ENCODE data around the gene PITPNC1.
"Not testable (repeated sequence)": the region's sequence is repeated elsewhere in the genome, so short reads cannot be mapped to it uniquely, and the experiment has no call there.

Gene PITPNC1

GRCh38 chr17:67707442-67707841, 330.4 kb downstream of the PITPNC1 start:
- DNase-seq, result no peak

- no peak for DNase-seq
Measured at GRCh38 chr17:67708378-67708777, 331.3 kb downstream of the PITPNC1 start.

GRCh38 chr17:67711916-67712315, 334.8 kb downstream of the PITPNC1 start:
- no peak for DNase-seq

GRCh38 chr17:67712375-67712774, 335.3 kb downstream of the PITPNC1 start:
- no peak for DNase-seq

GRCh38 chr17:67713169-67713568, 336.1 kb downstream of the PITPNC1 start:
- no peak for DNase-seq

GRCh38 chr17:67716405-67716798, 339.3 kb downstream of the PITPNC1 start:
- no peak for DNase-seq

- DNase-seq, result no peak
Measured at GRCh38 chr17:67717192-67717623, 340.1 kb downstream of the PITPNC1 start.

GRCh38 chr17:67717624-67718324, 340.7 kb downstream of the PITPNC1 start, which contains the start of gene NOL11:
Gene NOL11 (plus strand): TSS chr17:67717936. CDS start chr17:67717948, 12 bp downstream.
- peak; percentile 99 for DNase-seq

GRCh38 chr17:67718325-67718941, 341.4 kb downstream of the PITPNC1 start:
- DNase-seq, result peak; percentile 24 to 40

GRCh38 chr17:67725373-67725791, 348.3 kb downstream of the PITPNC1 start:
- no peak for DNase-seq

- DNase-seq, result no peak
Measured at GRCh38 chr17:67725807-67726206, 348.7 kb downstream of the PITPNC1 start.

- not testable (repeated sequence) for DNase-seq
Measured at GRCh38 chr17:67727152-67728039, 350.3 kb downstream of the PITPNC1 start.

GRCh38 chr17:67729903-67730302, 352.8 kb downstream of the PITPNC1 start:
- no peak for DNase-seq

GRCh38 chr17:67730731-67731130, 353.6 kb downstream of the PITPNC1 start:
- DNase-seq, result no peak

GRCh38 chr17:67733449-67733848, 356.4 kb downstream of the PITPNC1 start:
- no peak for DNase-seq

GRCh38 chr17:67737145-67737544, 360.1 kb downstream of the PITPNC1 start:
- DNase-seq, result no peak

GRCh38 chr17:67742025-67742424, 364.9 kb downstream of the PITPNC1 start:
- DNase-seq, result no peak

Measured in stimulated activated CD4-positive, alpha-beta T cell treated with anti-CD3 and anti-CD28 coated beads, Interleukin-4, amount 100 ng/mL, for 4 hours (primary cell).